Transverse colon (tissue), 3 donors: ENCODE measurements around the gene ZNF652.

Experiments
- CTCF ChIP-seq, 5 experiments: fragments of 200-600 bp in 3 of 5; fragments of 450-650 bp in 2 of 5; sonication (generic) in 3 of 5; IDR thresholded peaks; 1 replicate in 2 of 5; 2 replicates in 3 of 5; pipeline ENCODE4 v1.5.1; 2016 to 2017; ENCODE audit warnings: antibody characterized with exemption in 5 of 5, inconsistent platforms in 3 of 5, mild to moderate bottlenecking in 2 of 5, moderate library complexity in 1 of 5
- POLR2A ChIP-seq: fragments of 450-650 bp; IDR thresholded peaks from one replicate; pipeline ENCODE4 v1.6.1; 2016; ENCODE audit warnings: antibody characterized with exemption, mild to moderate bottlenecking, moderate library complexity

- no peak for TF ChIP-seq CTCF (IDR thresholded peaks at IDR 0.05)
- TF ChIP-seq POLR2A, result no peak
These were observed 3.3 kb downstream of the ZNF652 start for GRCh38 chr17:49358641-49359247.
